NAMALWA (cell line): Measurements from ENCODE around the gene TUBB1.

ENCODE experiments used
- DNase-seq: peaks from one replicate; pipeline ENCODE4 v3.0.0-alpha.2; 2015; ENCODE audit warnings: low spot score

The TUBB1 gene

GRCh38 chr20:59042796-59043631 is 23.8 kb downstream of the TUBB1 start:
- DNase-seq = peak; percentile 95

- no peak for DNase-seq
Observed at GRCh38 chr20:59043698-59044097, 24.5 kb downstream of the TUBB1 start.

GRCh38 chr20:59044295-59044694 is 25.1 kb downstream of the TUBB1 start:
- DNase-seq = no peak

GRCh38 chr20:59044796-59045195 is 25.6 kb downstream of the TUBB1 start:
- DNase-seq = no peak

GRCh38 chr20:59046862-59047261 is 27.6 kb downstream of the TUBB1 start:
- DNase-seq = no peak

GRCh38 chr20:59047938-59048680 is 28.9 kb downstream of the TUBB1 start:
- no peak for DNase-seq

- no peak for DNase-seq
Observed at GRCh38 chr20:59048681-59049030, 29.4 kb downstream of the TUBB1 start.

GRCh38 chr20:59050437-59050836 is 31.2 kb downstream of the TUBB1 start:
- no peak for DNase-seq

GRCh38 chr20:59051666-59052185 is 32.5 kb downstream of the TUBB1 start:
- no peak for DNase-seq

- peak; percentile 64 for DNase-seq
Observed at GRCh38 chr20:59055302-59055701, 36.1 kb downstream of the TUBB1 start.

- no peak for DNase-seq
Observed at GRCh38 chr20:59062081-59062480, 42.9 kb downstream of the TUBB1 start.

GRCh38 chr20:59063358-59064213 is 44.4 kb downstream of the TUBB1 start:
- no peak for DNase-seq

- no peak for DNase-seq
Observed at GRCh38 chr20:59064214-59064722, 45.0 kb downstream of the TUBB1 start.

GRCh38 chr20:59068534-59068933 is 49.3 kb downstream of the TUBB1 start:
- DNase-seq = no peak

GRCh38 chr20:59069026-59069425 is 49.8 kb downstream of the TUBB1 start:
- DNase-seq = no peak

GRCh38 chr20:59071216-59071615 is 52.0 kb downstream of the TUBB1 start:
- DNase-seq = peak; percentile 17

- no peak for DNase-seq
Observed at GRCh38 chr20:59073582-59073981, 54.4 kb downstream of the TUBB1 start.

- no peak for DNase-seq
Observed at GRCh38 chr20:59074456-59074855, 55.2 kb downstream of the TUBB1 start.

- DNase-seq = no peak
Observed at GRCh38 chr20:59075934-59076508, 56.8 kb downstream of the TUBB1 start.
